GM23338 (cell line): Measurements from ENCODE around the gene SERPINI2.

ENCODE experiments used
- CTCF ChIP-seq, 2 experiments: fragments of 200-600 bp in 1 of 2; sonication (generic) in 1 of 2; conservative IDR thresholded peaks; 2 replicates each; pipeline versions ENCODE4 v1.5.1 to v1.6.1; 2016 to 2017; ENCODE audit warnings: antibody characterized with exemption in 2 of 2, low read depth in 2 of 2, mild to moderate bottlenecking in 2 of 2, moderate library complexity in 1 of 2
- EZH2 ChIP-seq: fragments of 200-600 bp; sonication (generic); IDR thresholded peaks from one replicate; pipeline ENCODE4 v1.8.0; 2017; ENCODE audit warnings: antibody characterized with exemption, mild to moderate bottlenecking, low read depth; ENCODE audit not compliant: unreplicated experiment
- EZH2phosphoT487 ChIP-seq: fragments of 200-600 bp; sonication (generic); IDR thresholded peaks from one replicate; pipeline ENCODE4 v1.8.1; 2018; ENCODE audit warnings: antibody characterized with exemption; ENCODE audit not compliant: unreplicated experiment
- ZNF114 ChIP-seq: fragments of 250-450 bp; sonication (Bioruptor Pico); IDR thresholded peaks from 2 replicates; pipeline ENCODE4 v1.5.0; 2020; ENCODE audit warnings: mild to moderate bottlenecking, moderate library complexity

GRCh38 chr3:167467848-167468611, 5.8 kb downstream of the SERPINI2 start:
- TF ChIP-seq ZNF114 (no peak), CTCF (conservative IDR thresholded peaks at IDR 0.05; ENCODE audit: low read depth in 2 of 2) (no peak), EZH2phosphoT487 (no peak), EZH2 (no peak)
